ENCODE data around the gene NPS.

NPS gene

DNA sequence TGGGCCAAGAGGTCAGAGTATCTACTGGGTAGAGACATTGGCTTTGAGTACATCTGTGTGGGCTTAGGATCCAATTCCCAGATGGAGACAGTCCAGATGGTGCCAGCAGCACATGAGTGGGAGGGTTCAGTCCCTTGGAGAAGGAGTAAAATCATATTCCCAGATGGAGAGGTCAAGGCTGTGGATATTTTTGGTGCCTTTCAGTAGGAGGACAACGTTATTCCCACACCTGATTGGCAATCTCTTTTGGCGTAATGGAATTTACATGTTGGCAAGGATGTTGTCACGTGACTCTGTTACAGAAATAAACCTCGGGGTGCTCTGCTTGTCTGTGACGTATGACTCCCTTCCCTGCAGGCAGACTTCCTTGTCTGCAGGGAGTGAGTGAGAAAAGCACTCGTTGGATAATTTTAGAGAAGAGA is 27.6 kb downstream of the NPS start:
- ATAC-seq: no peak
- TF ChIP-seq ZC3H10 (CRISPR knock-in tag; IDR thresholded peaks at IDR 0.05): no peak
- no peak for TF ChIP-seq GLIS3 (CRISPR knock-in tag; IDR thresholded peaks at IDR 0.05)
- no peak for TF ChIP-seq ISL1 (CRISPR knock-in tag; IDR thresholded peaks at IDR 0.05)
- TF ChIP-seq, protein P1, sequence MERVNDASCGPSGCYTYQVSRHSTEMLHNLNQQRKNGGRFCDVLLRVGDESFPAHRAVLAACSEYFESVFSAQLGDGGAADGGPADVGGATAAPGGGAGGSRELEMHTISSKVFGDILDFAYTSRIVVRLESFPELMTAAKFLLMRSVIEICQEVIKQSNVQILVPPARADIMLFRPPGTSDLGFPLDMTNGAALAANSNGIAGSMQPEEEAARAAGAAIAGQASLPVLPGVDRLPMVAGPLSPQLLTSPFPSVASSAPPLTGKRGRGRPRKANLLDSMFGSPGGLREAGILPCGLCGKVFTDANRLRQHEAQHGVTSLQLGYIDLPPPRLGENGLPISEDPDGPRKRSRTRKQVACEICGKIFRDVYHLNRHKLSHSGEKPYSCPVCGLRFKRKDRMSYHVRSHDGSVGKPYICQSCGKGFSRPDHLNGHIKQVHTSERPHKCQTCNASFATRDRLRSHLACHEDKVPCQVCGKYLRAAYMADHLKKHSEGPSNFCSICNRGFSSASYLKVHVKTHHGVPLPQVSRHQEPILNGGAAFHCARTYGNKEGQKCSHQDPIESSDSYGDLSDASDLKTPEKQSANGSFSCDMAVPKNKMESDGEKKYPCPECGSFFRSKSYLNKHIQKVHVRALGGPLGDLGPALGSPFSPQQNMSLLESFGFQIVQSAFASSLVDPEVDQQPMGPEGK (CRISPR knock-in tag; IDR thresholded peaks at IDR 0.05; ENCODE audit: borderline replicate concordance): no peak
- no peak for TF ChIP-seq TCF4 (CRISPR knock-in tag; IDR thresholded peaks at IDR 0.05; ENCODE audit: borderline replicate concordance)
- TF ChIP-seq ZNF70 (CRISPR knock-in tag; IDR thresholded peaks at IDR 0.05): no peak
- no peak for TF ChIP-seq ZNF565 (CRISPR knock-in tag; conservative IDR thresholded peaks at IDR 0.05; ENCODE audit: low read depth)
- no peak for TF ChIP-seq RARB (CRISPR knock-in tag; IDR thresholded peaks at IDR 0.05)
- TF ChIP-seq SNAI2 (CRISPR knock-in tag; IDR thresholded peaks at IDR 0.05): no peak
- no peak for TF ChIP-seq ZFP3 (CRISPR knock-in tag; IDR thresholded peaks at IDR 0.05)
- TF ChIP-seq ESRRG (CRISPR knock-in tag; IDR thresholded peaks at IDR 0.05): no peak
- TF ChIP-seq, protein P2, sequence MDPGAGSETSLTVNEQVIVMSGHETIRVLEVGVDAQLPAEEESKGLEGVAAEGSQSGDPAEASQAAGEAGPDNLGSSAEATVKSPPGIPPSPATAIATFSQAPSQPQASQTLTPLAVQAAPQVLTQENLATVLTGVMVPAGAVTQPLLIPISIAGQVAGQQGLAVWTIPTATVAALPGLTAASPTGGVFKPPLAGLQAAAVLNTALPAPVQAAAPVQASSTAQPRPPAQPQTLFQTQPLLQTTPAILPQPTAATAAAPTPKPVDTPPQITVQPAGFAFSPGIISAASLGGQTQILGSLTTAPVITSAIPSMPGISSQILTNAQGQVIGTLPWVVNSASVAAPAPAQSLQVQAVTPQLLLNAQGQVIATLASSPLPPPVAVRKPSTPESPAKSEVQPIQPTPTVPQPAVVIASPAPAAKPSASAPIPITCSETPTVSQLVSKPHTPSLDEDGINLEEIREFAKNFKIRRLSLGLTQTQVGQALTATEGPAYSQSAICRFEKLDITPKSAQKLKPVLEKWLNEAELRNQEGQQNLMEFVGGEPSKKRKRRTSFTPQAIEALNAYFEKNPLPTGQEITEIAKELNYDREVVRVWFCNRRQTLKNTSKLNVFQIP (CRISPR knock-in tag; IDR thresholded peaks at IDR 0.05; ENCODE audit: borderline replicate concordance, low read depth): no peak
- no peak for TF ChIP-seq PPARA (CRISPR knock-in tag; IDR thresholded peaks at IDR 0.05; ENCODE audit: borderline replicate concordance)
- TF ChIP-seq ZNF8 (CRISPR knock-in tag; IDR thresholded peaks at IDR 0.05): no peak
- no peak for TF ChIP-seq TOX (CRISPR knock-in tag; IDR thresholded peaks at IDR 0.05; ENCODE audit: borderline replicate concordance)
- TF ChIP-seq, protein P3, sequence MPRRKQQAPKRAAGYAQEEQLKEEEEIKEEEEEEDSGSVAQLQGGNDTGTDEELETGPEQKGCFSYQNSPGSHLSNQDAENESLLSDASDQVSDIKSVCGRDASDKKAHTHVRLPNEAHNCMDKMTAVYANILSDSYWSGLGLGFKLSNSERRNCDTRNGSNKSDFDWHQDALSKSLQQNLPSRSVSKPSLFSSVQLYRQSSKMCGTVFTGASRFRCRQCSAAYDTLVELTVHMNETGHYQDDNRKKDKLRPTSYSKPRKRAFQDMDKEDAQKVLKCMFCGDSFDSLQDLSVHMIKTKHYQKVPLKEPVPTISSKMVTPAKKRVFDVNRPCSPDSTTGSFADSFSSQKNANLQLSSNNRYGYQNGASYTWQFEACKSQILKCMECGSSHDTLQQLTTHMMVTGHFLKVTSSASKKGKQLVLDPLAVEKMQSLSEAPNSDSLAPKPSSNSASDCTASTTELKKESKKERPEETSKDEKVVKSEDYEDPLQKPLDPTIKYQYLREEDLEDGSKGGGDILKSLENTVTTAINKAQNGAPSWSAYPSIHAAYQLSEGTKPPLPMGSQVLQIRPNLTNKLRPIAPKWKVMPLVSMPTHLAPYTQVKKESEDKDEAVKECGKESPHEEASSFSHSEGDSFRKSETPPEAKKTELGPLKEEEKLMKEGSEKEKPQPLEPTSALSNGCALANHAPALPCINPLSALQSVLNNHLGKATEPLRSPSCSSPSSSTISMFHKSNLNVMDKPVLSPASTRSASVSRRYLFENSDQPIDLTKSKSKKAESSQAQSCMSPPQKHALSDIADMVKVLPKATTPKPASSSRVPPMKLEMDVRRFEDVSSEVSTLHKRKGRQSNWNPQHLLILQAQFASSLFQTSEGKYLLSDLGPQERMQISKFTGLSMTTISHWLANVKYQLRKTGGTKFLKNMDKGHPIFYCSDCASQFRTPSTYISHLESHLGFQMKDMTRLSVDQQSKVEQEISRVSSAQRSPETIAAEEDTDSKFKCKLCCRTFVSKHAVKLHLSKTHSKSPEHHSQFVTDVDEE (CRISPR knock-in tag; IDR thresholded peaks at IDR 0.05): no peak
- no peak for TF ChIP-seq CSDC2 (CRISPR knock-in tag; IDR thresholded peaks at IDR 0.05)
- no peak for TF ChIP-seq OSR1 (CRISPR knock-in tag; IDR thresholded peaks at IDR 0.05)
- TF ChIP-seq ZFP30 (CRISPR knock-in tag; IDR thresholded peaks at IDR 0.05): no peak
- TF ChIP-seq, protein P4, sequence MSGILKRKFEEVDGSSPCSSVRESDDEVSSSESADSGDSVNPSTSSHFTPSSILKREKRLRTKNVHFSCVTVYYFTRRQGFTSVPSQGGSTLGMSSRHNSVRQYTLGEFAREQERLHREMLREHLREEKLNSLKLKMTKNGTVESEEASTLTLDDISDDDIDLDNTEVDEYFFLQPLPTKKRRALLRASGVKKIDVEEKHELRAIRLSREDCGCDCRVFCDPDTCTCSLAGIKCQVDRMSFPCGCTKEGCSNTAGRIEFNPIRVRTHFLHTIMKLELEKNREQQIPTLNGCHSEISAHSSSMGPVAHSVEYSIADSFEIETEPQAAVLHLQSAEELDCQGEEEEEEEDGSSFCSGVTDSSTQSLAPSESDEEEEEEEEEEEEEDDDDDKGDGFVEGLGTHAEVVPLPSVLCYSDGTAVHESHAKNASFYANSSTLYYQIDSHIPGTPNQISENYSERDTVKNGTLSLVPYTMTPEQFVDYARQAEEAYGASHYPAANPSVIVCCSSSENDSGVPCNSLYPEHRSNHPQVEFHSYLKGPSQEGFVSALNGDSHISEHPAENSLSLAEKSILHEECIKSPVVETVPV (CRISPR knock-in tag; IDR thresholded peaks at IDR 0.05): no peak

DNA sequence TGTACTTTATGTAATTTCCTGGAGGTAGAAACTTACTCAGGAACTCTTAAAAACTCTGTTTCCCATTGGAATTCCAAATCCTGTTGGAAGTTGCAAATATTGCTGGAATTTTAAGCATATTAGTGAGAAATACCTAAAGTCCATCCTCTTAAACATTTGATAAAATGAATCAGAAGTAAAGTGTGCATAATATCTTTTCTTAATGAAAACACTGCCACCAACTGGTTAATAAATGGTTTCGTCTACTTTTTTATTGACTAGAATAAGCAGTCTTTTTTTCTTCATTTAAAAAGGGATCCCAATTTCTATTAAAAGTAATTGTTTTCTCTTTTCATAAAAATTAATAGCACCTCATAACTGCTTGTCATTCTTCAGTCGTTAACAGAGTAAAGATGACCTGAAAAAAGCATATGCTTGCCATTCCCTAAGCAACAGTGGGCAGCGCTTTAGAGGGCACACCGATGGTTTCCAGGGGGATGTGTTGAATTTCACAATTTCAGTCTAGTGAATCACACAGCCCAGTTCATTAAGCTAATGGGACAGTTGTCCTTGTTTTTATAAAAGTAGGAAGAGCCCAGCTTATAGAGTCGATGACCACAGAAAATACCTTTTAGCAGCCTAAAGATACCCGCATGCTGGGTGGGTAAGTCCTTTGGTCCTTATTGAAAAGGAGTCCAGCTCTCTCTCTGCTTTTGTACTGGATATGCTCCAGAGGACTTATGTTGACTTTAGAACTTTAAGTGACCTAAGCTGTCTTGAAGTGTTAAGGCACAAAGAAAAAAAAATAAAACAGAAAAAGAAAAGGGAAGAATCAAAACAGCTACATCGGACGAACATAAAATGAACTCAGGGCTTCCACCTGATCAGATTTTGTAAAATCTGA is 28.5 kb downstream of the NPS start:
- no peak for ATAC-seq
- TF ChIP-seq OSR1 (CRISPR knock-in tag; IDR thresholded peaks at IDR 0.05) (no peak), BACH2 (CRISPR knock-in tag; IDR thresholded peaks at IDR 0.05; ENCODE audit: borderline replicate concordance) (no peak), ISL1 (CRISPR knock-in tag; IDR thresholded peaks at IDR 0.05) (no peak), TOX (CRISPR knock-in tag; IDR thresholded peaks at IDR 0.05; ENCODE audit: borderline replicate concordance) (no peak), ZNF70 (CRISPR knock-in tag; IDR thresholded peaks at IDR 0.05) (no peak), ZNF565 (CRISPR knock-in tag; conservative IDR thresholded peaks at IDR 0.05; ENCODE audit: low read depth) (no peak), ESRRG (CRISPR knock-in tag; IDR thresholded peaks at IDR 0.05) (no peak), ZC3H10 (CRISPR knock-in tag; IDR thresholded peaks at IDR 0.05) (no peak), CSDC2 (CRISPR knock-in tag; IDR thresholded peaks at IDR 0.05) (no peak), ARNTL (CRISPR knock-in tag; IDR thresholded peaks at IDR 0.05; ENCODE audit: borderline replicate concordance, low read depth) (no peak), PPARA (CRISPR knock-in tag; IDR thresholded peaks at IDR 0.05; ENCODE audit: borderline replicate concordance) (no peak), SNAI2 (CRISPR knock-in tag; IDR thresholded peaks at IDR 0.05) (no peak)
- TF ChIP-seq, protein P1 (CRISPR knock-in tag; IDR thresholded peaks at IDR 0.05; ENCODE audit: borderline replicate concordance): no peak
- TF ChIP-seq, protein P5, sequence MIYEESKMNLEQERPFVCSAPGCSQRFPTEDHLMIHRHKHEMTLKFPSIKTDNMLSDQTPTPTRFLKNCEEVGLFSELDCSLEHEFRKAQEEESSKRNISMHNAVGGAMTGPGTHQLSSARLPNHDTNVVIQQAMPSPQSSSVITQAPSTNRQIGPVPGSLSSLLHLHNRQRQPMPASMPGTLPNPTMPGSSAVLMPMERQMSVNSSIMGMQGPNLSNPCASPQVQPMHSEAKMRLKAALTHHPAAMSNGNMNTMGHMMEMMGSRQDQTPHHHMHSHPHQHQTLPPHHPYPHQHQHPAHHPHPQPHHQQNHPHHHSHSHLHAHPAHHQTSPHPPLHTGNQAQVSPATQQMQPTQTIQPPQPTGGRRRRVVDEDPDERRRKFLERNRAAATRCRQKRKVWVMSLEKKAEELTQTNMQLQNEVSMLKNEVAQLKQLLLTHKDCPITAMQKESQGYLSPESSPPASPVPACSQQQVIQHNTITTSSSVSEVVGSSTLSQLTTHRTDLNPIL (CRISPR knock-in tag; IDR thresholded peaks at IDR 0.05; ENCODE audit: low read depth): no peak
- TF ChIP-seq, protein P3 (CRISPR knock-in tag; IDR thresholded peaks at IDR 0.05): no peak
